HCT116 (cell line): ENCODE measurements around the gene GPX5. TPM values are rescaled to one million over a fixed set of nuclear protein-coding genes. Genes with fewer than 3 reads are reported as not detected.
"Not testable (repeated sequence)": the region's sequence is repeated elsewhere in the genome, so short reads cannot be mapped to it uniquely, and the experiment has no call there.

Experiments
- ATAC-seq: fragments of 200-7000 bp; cut with Tn5 transposase; 2 replicates; pipeline ENCODE4 v1.9.1; 2020; ENCODE audit warnings: mild to moderate bottlenecking, moderate library complexity
- BruUV-seq: library from RNA; stranded (reverse); fragments of 400-500 nt; replicated peaks from 2 replicates; lab custom pipeline; 2021; lab: Mats Ljungman, UMichigan
- CTCF ChIA-PET: fragments of 300-600 bp; sonication (Branson Sonifier 250); formaldehyde crosslinking; loops from one replicate; lab custom pipeline; 2021; ENCODE audit warnings: antibody characterized with exemption; lab: Charles Lee
- POLR2A ChIA-PET: fragments of 300-600, 350-600 bp; sonication (Branson Sonifier 250); formaldehyde crosslinking; loops from one replicate; lab custom pipeline; 2021; ENCODE audit warnings: antibody characterized with exemption; lab: Charles Lee
- RAD21 ChIA-PET, 2 experiments: fragments of 300-600 bp; sonication (Branson Sonifier 250); formaldehyde crosslinking; loops; one replicate each; lab custom pipeline; 2023; ENCODE audit warnings: low total read pairs in 2 of 2; ENCODE audit not compliant: uncharacterized antibody in 2 of 2, unreplicated experiment in 2 of 2, low non-redundant PET in 1 of 2; lab: Charles Lee
- DNase-seq: peaks from one replicate; pipeline ENCODE4 v3.0.0-alpha.2; 2010; ENCODE audit warnings: low read depth, low spot score
- H2AFZ ChIP-seq: fragments of 200-600 bp; shearing (Covaris generic), sonication (generic); 2 replicates; pipeline ENCODE4 v1.6.1; 2017; ENCODE audit warnings: low read depth, mixed run types, mixed read lengths, antibody characterized with exemption, low read length; ENCODE audit not compliant: poor library complexity, severe bottlenecking
- H3K27ac ChIP-seq: 2 replicates; pipeline ENCODE4 v1.5.1; 2012; ENCODE audit warnings: low read depth, low read length
- H3K27me3 ChIP-seq: fragments of 200-600 bp; sonication (generic); 2 replicates; pipeline ENCODE4 v1.6.1; 2016; ENCODE audit warnings: mixed run types, low read length, mixed read lengths; ENCODE audit not compliant: insufficient read depth
- H3K36me3 ChIP-seq, 2 experiments: fragments of 200-500 bp in 1 of 2; fragments of 200-600 bp in 1 of 2; sonication (Bioruptor generic) in 1 of 2; sonication (generic) in 1 of 2; 2 replicates each; pipeline versions ENCODE4 v1.5.1 to v1.6.1; 2014 to 2016; ENCODE audit warnings: low read length in 2 of 2, inconsistent platforms in 1 of 2, mixed read lengths in 1 of 2, mixed run types in 1 of 2; ENCODE audit not compliant: insufficient read depth in 2 of 2, control insufficient read depth in 1 of 2
- H3K4me1 ChIP-seq, 2 experiments: fragments of 200-600 bp in 1 of 2; sonication (generic) in 1 of 2; 2 replicates each; pipeline versions ENCODE4 v1.5.1 to v1.6.1; 2012 to 2017; ENCODE audit warnings: low read length in 2 of 2, inconsistent platforms in 1 of 2, mild to moderate bottlenecking in 1 of 2, mixed read lengths in 1 of 2, mixed run types in 1 of 2, moderate library complexity in 1 of 2; ENCODE audit not compliant: insufficient read depth in 2 of 2, control insufficient read depth in 1 of 2
- H3K4me2 ChIP-seq: fragments of 200-600 bp; sonication (generic); 2 replicates; pipeline ENCODE4 v1.6.1; 2017; ENCODE audit warnings: mixed run types, low read length, mixed read lengths
- H3K4me3 ChIP-seq, 2 experiments: fragments of 200-600 bp in 1 of 2; sonication (generic) in 1 of 2; replicated peaks in 1 of 2; 2 replicates each; pipeline ENCODE4 v1.5.1; 2011 to 2016; ENCODE audit warnings: low read length in 2 of 2, control low read depth in 1 of 2, low read depth in 1 of 2, mild to moderate bottlenecking in 1 of 2, mixed read lengths in 1 of 2, mixed run types in 1 of 2
- H3K79me2 ChIP-seq: fragments of 200-600 bp; sonication (generic); 2 replicates; pipeline ENCODE4 v1.6.1; 2017; ENCODE audit warnings: mild to moderate bottlenecking, mixed run types, low read length, moderate library complexity, mixed read lengths; ENCODE audit not compliant: insufficient read depth
- H3K9ac ChIP-seq: fragments of 200-600 bp; sonication (generic); 2 replicates; pipeline ENCODE4 v1.6.1; 2016; ENCODE audit warnings: low read length, mixed read lengths
- H3K9me2 ChIP-seq: fragments of 200-600 bp; sonication (generic), shearing (Covaris generic); 2 replicates; pipeline ENCODE4 v1.6.1; 2017; ENCODE audit warnings: mixed run types, mild to moderate bottlenecking, moderate library complexity; ENCODE audit not compliant: insufficient read depth
- H3K9me3 ChIP-seq, 2 experiments: fragments of 200-500 bp in 1 of 2; fragments of 200-600 bp in 1 of 2; sonication (Bioruptor generic) in 1 of 2; sonication (generic) in 1 of 2; 2 replicates each; pipeline ENCODE4 v1.6.1; 2014 to 2017; ENCODE audit warnings: low read length in 2 of 2, mixed read lengths in 2 of 2, inconsistent platforms in 1 of 2, low read depth in 1 of 2, mild to moderate bottlenecking in 1 of 2, mixed run types in 1 of 2, moderate library complexity in 1 of 2; ENCODE audit not compliant: control insufficient read depth in 1 of 2, insufficient read depth in 1 of 2
- H4K20me1 ChIP-seq: fragments of 200-600 bp; sonication (generic), shearing (Covaris generic); 2 replicates; pipeline ENCODE4 v1.6.1; 2017; ENCODE audit warnings: mixed run types, mild to moderate bottlenecking, moderate library complexity; ENCODE audit not compliant: insufficient read depth
- CBX3 ChIP-seq: IDR thresholded peaks from 2 replicates; pipeline ENCODE4 v1.6.1; 2012; ENCODE audit warnings: low read depth
- CTCF ChIP-seq, 3 experiments: fragments of 200-600 bp in 1 of 3; sonication (generic) in 1 of 3; IDR thresholded peaks in 2 of 3; conservative IDR thresholded peaks in 1 of 3; 2 replicates each; pipeline ENCODE4 v1.5.1; 2012 to 2017; ENCODE audit warnings: low read depth in 2 of 3, low read length in 2 of 3, antibody characterized with exemption in 1 of 3, borderline replicate concordance in 1 of 3, control low read depth in 1 of 3, mild to moderate bottlenecking in 1 of 3, mixed read lengths in 1 of 3, mixed run types in 1 of 3, moderate library complexity in 1 of 3; ENCODE audit not compliant: insufficient read depth in 1 of 3
- ELF1 ChIP-seq: IDR thresholded peaks from 2 replicates; pipeline ENCODE4 v1.6.1; 2012; ENCODE audit warnings: low read depth, borderline replicate concordance
- EZH2phosphoT487 ChIP-seq: fragments of 200-600 bp; IDR thresholded peaks from 2 replicates; pipeline ENCODE4 v1.6.1; 2018; ENCODE audit warnings: antibody characterized with exemption, borderline replicate concordance
- FOSL1 ChIP-seq: IDR thresholded peaks from 2 replicates; pipeline ENCODE4 v1.6.1; 2012; ENCODE audit warnings: low read depth
- POLR2A ChIP-seq: IDR thresholded peaks from 2 replicates; pipeline ENCODE4 v1.7.0; 2011; ENCODE audit warnings: borderline replicate concordance; ENCODE audit not compliant: insufficient read depth, insufficient read length; ENCODE audit errors: extremely low read depth
- POLR2AphosphoS5 ChIP-seq: IDR thresholded peaks from 2 replicates; pipeline ENCODE4 v1.6.1; 2011; ENCODE audit warnings: mild to moderate bottlenecking, low read depth, low read length, moderate library complexity
- RAD21 ChIP-seq: IDR thresholded peaks from 2 replicates; pipeline ENCODE4 v1.6.1; 2012; ENCODE audit warnings: low read depth, mild to moderate bottlenecking
- REST ChIP-seq: IDR thresholded peaks from 2 replicates; pipeline ENCODE4 v1.6.1; 2012; ENCODE audit warnings: low read depth
- SIN3A ChIP-seq: IDR thresholded peaks from 2 replicates; pipeline ENCODE4 v1.6.1; 2012; ENCODE audit warnings: low read depth
- SRF ChIP-seq: IDR thresholded peaks from 2 replicates; pipeline ENCODE4 v1.6.1; 2012; ENCODE audit warnings: low read depth
- YY1 ChIP-seq: IDR thresholded peaks from 2 replicates; pipeline ENCODE4 v1.6.1; 2011; ENCODE audit warnings: low read length, low read depth, moderate library complexity, mild to moderate bottlenecking; ENCODE audit not compliant: insufficient replicate concordance; ENCODE audit errors: extremely low read depth
- ZBTB33 ChIP-seq: IDR thresholded peaks from 2 replicates; pipeline ENCODE4 v1.6.1; 2011; ENCODE audit warnings: mild to moderate bottlenecking, low read length, moderate library complexity; ENCODE audit not compliant: insufficient replicate concordance; ENCODE audit errors: extremely low read depth
- intact Hi-C: fragments of 100-400 bp; cut with micrococcal nuclease; formaldehyde crosslinking; loops from 2 replicates; pipeline ENCODE4 v1.10.0; 2022
- total RNA-seq: library from RNA; stranded (reverse); gene quantifications from one replicate; pipeline ENCODE4 v1.2.1, GENCODE V29; 2021; ENCODE audit not compliant: unreplicated experiment

Gene GPX5
- total RNA-seq, 1 experiment from 2014 or later = not detected

- no peak overlapping the region for H3K4me3 ChIP-seq
- no peak overlapping the region for H3K27ac ChIP-seq
- no peak for DNase-seq
- no peak for ATAC-seq
- H3K9me2 ChIP-seq = no peaks in the 10 kb centered on the region
- no peak overlapping the region for H3K9ac ChIP-seq
- H3K4me2 ChIP-seq = no peak overlapping the region
- no peak overlapping the region for H2AFZ ChIP-seq
- no peak for TF ChIP-seq EZH2phosphoT487
- TF ChIP-seq RAD21 = no peak
- no peak for TF ChIP-seq POLR2A
- no peak for TF ChIP-seq ELF1
- no peak for TF ChIP-seq CTCF (IDR thresholded peaks at IDR 0.05 in 2 of 3, conservative IDR thresholded peaks at IDR 0.05 in 1 of 3; ENCODE audit: borderline replicate concordance in 1 of 3, insufficient read depth in 1 of 3, low read depth in 2 of 3, low read length in 2 of 3)
- TF ChIP-seq SIN3A = no peak
- no peak for TF ChIP-seq REST
- no peak for TF ChIP-seq CBX3
- TF ChIP-seq POLR2AphosphoS5 = no peak
- no peak for TF ChIP-seq ZBTB33
- no peak for TF ChIP-seq FOSL1
- no peak for TF ChIP-seq SRF
- TF ChIP-seq YY1 = no peak
- H3K36me3 ChIP-seq = no peaks in the 10 kb centered on the region
- no peaks in the 10 kb centered on the region for H3K9me3 ChIP-seq
- H3K79me2 ChIP-seq = no peaks in the 10 kb centered on the region
- CTCF ChIA-PET = no interaction called here
- no peaks in the 10 kb centered on the region for H4K20me1 ChIP-seq
- no TSS peak for BruUV-seq
- intact Hi-C loops = no loop called here
- H3K4me1 ChIP-seq = peaks cover 6 to 12% of the 10 kb centered on the region in 2 experiments; a peak in 3 of 4 replicates
- RAD21 ChIA-PET = no interaction called here
- no peaks in the 10 kb centered on the region for H3K27me3 ChIP-seq
- POLR2A ChIA-PET = no interaction called here
Observed at GRCh38 chr6:28545955-28546354, 20.3 kb downstream of the GPX5 start.

GRCh38 chr6:28547003-28547402 lies 21.3 kb downstream of the GPX5 start:
- BruUV-seq, POLR2A ChIA-PET, H2AFZ ChIP-seq, H3K9ac ChIP-seq, H3K27me3 ChIP-seq, CTCF ChIA-PET, H3K4me1 ChIP-seq, DNase-seq, H3K27ac ChIP-seq, H3K9me2 ChIP-seq, ATAC-seq, RAD21 ChIA-PET, H3K36me3 ChIP-seq, H3K9me3 ChIP-seq, H3K4me3 ChIP-seq, H3K4me2 ChIP-seq, intact Hi-C loops, H3K79me2 ChIP-seq, H4K20me1 ChIP-seq: not testable (repeated sequence)
